Right lobe of liver (tissue), 6 donors: ENCODE data around the gene PDP2. TPM values are rescaled to one million over a fixed set of nuclear protein-coding genes. Genes with fewer than 3 reads are reported as not detected.

Experiments used
- ATAC-seq, 4 donors: fragments of 200-7000 bp; cut with Tn5 transposase; one replicate each; pipeline ENCODE4 v1.9.1; 2020; ENCODE audit warnings: mild to moderate bottlenecking in 4 of 4, moderate library complexity in 4 of 4
- DNase-seq, 3 donors: peaks; one replicate each; pipeline ENCODE4 v3.0.0-alpha.2; 2020
- H3K27ac ChIP-seq, 3 donors: fragments of 200-600 bp; one replicate each; pipeline ENCODE4 v1.8.0; 2022
- H3K27me3 ChIP-seq, 2 donors: fragments of 200-600 bp; one replicate each; pipeline ENCODE4 v1.8.0; 2022
- H3K36me3 ChIP-seq, 4 donors: fragments of 200-600 bp; sonication (generic) in 1 of 4; one replicate each; pipeline versions ENCODE4 v1.5.1 to v1.8.0; 2017 to 2022; ENCODE audit warnings: control low read depth in 1 of 4
- H3K4me1 ChIP-seq, 4 donors: fragments of 200-600 bp; sonication (generic) in 1 of 4; one replicate each; pipeline versions ENCODE4 v1.5.1 to v1.8.0; 2017 to 2022; ENCODE audit warnings: control low read depth in 1 of 4
- H3K4me3 ChIP-seq, 3 donors: fragments of 200-600 bp; one replicate each; pipeline ENCODE4 v1.8.0; 2022
- H3K9me3 ChIP-seq, 4 donors: fragments of 200-600 bp; sonication (generic) in 1 of 4; one replicate each; pipeline versions ENCODE4 v1.5.1 to v1.8.0; 2017 to 2022; ENCODE audit warnings: control low read depth in 1 of 4
- CTCF ChIP-seq, 4 donors: fragments of 200-600 bp in 3 of 4; fragments of 450-650 bp in 1 of 4; IDR thresholded peaks; one replicate each; pipeline versions ENCODE4 v1.5.1 to v1.8.0; 2016 to 2022; ENCODE audit warnings: antibody characterized with exemption in 4 of 4, mild to moderate bottlenecking in 2 of 4
- POLR2A ChIP-seq: fragments of 450-650 bp; IDR thresholded peaks from one replicate; pipeline ENCODE4 v1.6.1; 2017; ENCODE audit warnings: antibody characterized with exemption, mild to moderate bottlenecking
- WGBS: methylation state at CpG from one replicate; pipeline ENCODE4 v1.1.6; 2018; ENCODE audit warnings: low coverage, low lambda C conversion rate; ENCODE audit not compliant: insufficient coverage; ENCODE audit errors: missing lambda C conversion rate; 5-methylcytosine and 5-hydroxymethylcytosine counted together
- intact Hi-C, 2 donors: fragments of 100-400 bp; cut with DNase I; formaldehyde crosslinking; loops; one replicate each; pipeline versions ENCODE4 v1.11.2 to v1.14.1; 2022
- total RNA-seq, 6 experiments: library from RNA; depleted of rRNA in 2 of 6; stranded (reverse); fragments of >200 nt in 2 of 6; fragmentation: NEBNext Ultra II Directional in 3 of 6; extraction: Animal tissue kit (Norgen Biotek cat#: 25700) in 3 of 6; gene quantifications; one replicate each; pipeline versions ENCODE4 v1.1.0 to v1.2.4, GENCODE V29; 2016 to 2023
- donor health status: DM: no; HTN: yes; CAD: no.
- donor health status: DM: no; HTN: no; CAD: no.
- donor health status: DM: no; HTN: no; CAD: no.
- donor health status: DM: no; HTN: yes; CAD: no.
- donor health status: DM: no; HTN: yes; CAD: no.

The PDP2 gene
- total RNA-seq, 6 experiments from 2014 or later = 5.1 to 15.5 (median 10.8) TPM

DNA sequence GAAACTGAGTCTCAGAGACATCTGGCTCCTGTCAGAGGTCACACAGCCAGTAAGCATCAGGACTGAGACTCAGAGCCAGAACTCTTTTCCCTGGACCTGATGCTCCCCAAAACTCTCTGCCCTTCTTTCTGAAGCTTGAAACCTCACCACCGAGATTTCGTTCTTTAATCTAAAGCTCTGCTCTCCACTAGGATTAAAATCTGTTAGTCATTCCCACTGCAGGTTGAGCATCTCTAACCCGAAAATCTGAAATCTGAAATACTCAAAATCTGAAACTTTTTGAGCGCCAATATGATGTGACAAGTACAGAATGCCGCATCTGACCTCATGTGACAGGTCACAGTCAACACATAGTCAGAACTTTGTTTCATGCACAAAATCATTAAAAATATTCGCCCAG is 36.2 kb downstream of the PDP2 start:
- Histone ChIP-seq H3K27me3 (no peaks in the 10 kb centered on the region), H3K36me3 (no peaks in the 10 kb centered on the region), H3K4me1 (no peaks in the 10 kb centered on the region), H3K9me3 (no peaks in the 10 kb centered on the region), H3K4me3 (no peak overlapping the region), H3K27ac (no peak overlapping the region)
- no peak for DNase-seq
- ATAC-seq = no peak
- TF ChIP-seq CTCF (IDR thresholded peaks at IDR 0.05) (no peak), POLR2A (no peak)
- WGBS = 82% methylated on average over 6 of the region's 6 CpGs
- intact Hi-C loops = no loop called here

DNA sequence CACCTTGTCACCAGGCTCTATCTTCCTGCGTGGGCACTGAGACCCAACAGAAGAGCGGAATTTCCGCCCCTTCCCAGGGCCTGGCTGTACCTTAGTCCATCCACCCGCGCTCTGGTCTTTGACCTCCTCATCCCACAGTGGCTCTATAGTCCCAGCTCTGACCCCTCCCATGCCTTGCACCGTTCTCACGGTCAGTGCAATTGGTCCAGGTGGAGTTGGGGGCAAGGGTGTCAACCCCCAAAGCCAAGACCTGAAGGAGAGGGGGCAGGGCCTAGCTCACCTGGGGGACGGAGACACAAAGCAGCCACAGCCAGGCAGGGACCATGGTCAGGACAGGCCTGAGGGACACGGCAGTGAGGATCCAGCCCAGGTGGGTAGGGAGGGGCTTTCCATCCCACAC is 37.4 kb downstream of the PDP2 start:
- Histone ChIP-seq H3K4me3 (no peak overlapping the region), H3K36me3 (no peaks in the 10 kb centered on the region), H3K27ac (no peak overlapping the region), H3K4me1 (no peaks in the 10 kb centered on the region), H3K9me3 (no peaks in the 10 kb centered on the region), H3K27me3 (no peaks in the 10 kb centered on the region)
- intact Hi-C loops = no loop called here
- TF ChIP-seq POLR2A (no peak), CTCF (IDR thresholded peaks at IDR 0.05) (no peak)
- DNase-seq (no peak), ATAC-seq (peak in 1 of 4 donors; percentile 25)
- WGBS = 42% methylated on average over 3 of the region's 9 CpGs

DNA sequence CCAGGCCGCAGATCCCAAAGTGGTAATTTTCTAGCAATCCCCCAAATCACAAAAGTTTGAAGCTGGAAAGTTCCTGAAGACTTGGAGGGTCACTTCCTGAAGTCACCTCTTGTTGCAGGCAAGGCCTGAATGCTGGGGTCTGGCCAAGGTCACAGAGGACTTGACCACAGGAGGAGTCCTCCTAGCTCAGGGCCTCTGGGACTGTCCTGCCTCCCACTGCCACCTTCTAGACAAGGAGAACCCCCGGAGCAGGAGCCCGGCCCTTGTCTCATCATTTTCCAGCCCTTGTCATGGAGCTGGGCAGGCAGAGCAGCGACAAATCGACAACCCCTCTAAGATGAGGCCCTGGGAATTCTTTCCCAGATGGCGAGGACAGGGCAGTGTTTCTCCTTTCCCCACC is 38.0 kb downstream of the PDP2 start:
- Histone ChIP-seq H3K27ac (no peak overlapping the region), H3K36me3 (no peaks in the 10 kb centered on the region), H3K27me3 (no peaks in the 10 kb centered on the region), H3K9me3 (no peaks in the 10 kb centered on the region), H3K4me3 (no peak overlapping the region), H3K4me1 (no peaks in the 10 kb centered on the region)
- no peak for DNase-seq
- ATAC-seq = no peak
- intact Hi-C loops = no loop called here
- TF ChIP-seq POLR2A (no peak), CTCF (IDR thresholded peaks at IDR 0.05) (no peak)
- 78% methylated on average over 1 of the region's 6 CpGs for WGBS

- Histone ChIP-seq H3K4me3 (no peak within 1 kb of the TSS), H3K27ac (no peak within 1 kb of the TSS), H3K9me3 (no peaks in the 10 kb centered on the region), H3K27me3 (no peaks in the 10 kb centered on the region), H3K36me3 (no peaks in the 10 kb centered on the region), H3K4me1 (no peaks in the 10 kb centered on the region)
- no peak for TF ChIP-seq CTCF (IDR thresholded peaks at IDR 0.05)
- TF ChIP-seq POLR2A = no peak
- intact Hi-C loops = no loop called here
- no peak for ATAC-seq
- no CpG with 5 or more reads among the region's 7 CpGs for WGBS
- no peak for DNase-seq
These were observed 38.7 kb downstream of the PDP2 start, which contains the start of gene CDH16 for GRCh38 chr16:66918803-66919568. Gene CDH16 (minus strand): TSS chr16:66918885. CDS start chr16:66918065, 820 bp downstream.
